ENCODE data around the gene VAPA.

DNA sequence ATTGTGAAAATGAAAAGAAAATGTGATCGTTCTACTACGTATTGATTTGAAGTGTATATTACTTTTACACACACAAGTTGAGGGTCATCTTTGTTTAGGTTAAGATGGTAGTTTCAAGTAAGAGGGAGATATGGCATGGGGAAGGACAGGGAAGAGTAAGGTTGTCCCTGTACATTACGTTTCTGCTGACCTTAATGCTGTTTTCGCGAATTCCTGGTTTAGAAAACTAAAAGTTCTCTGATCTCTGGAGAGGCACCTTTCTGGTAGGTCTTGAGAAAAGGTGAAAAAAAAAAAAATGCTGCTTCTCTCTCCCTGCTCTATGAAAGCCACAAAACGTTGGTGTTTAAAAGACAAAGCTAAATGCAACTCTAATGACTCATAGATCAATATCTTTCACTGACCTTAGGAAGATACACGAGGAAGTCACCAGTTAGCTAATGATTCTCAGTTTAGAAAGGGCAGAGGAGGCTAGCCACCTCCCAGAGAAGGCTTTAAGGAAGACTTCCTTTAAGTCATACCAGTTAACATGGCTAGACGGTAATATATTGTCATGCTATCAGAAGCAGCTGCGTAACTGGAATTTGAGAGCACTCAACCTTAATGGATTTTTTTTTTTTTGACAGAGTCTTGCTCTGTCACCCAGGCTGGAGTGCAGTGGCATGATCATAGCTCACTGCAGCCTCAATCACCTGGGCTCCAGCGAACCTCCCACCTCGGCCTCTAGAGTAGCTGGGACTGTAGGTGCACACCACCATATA lies 14.8 kb upstream of the VAPA start:
- TF ChIP-seq, protein P1, sequence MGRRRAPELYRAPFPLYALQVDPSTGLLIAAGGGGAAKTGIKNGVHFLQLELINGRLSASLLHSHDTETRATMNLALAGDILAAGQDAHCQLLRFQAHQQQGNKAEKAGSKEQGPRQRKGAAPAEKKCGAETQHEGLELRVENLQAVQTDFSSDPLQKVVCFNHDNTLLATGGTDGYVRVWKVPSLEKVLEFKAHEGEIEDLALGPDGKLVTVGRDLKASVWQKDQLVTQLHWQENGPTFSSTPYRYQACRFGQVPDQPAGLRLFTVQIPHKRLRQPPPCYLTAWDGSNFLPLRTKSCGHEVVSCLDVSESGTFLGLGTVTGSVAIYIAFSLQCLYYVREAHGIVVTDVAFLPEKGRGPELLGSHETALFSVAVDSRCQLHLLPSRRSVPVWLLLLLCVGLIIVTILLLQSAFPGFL (CRISPR knock-in tag; IDR thresholded peaks at IDR 0.05), result no peak
- TF ChIP-seq NCOA4 (IDR thresholded peaks at IDR 0.05; ENCODE audit: partially characterized antibody) (no peak), EZH2 (IDR thresholded peaks at IDR 0.05; ENCODE audit: borderline replicate concordance, low read depth, low read length) (no peak), POLR2A (conservative IDR thresholded peaks at IDR 0.05) (peak; percentile 69; the same call in 1 of the 2 replicates), PHB2 (IDR thresholded peaks at IDR 0.05; ENCODE audit: low read depth) (0 out of 2 replicates have a peak, but pooled peaks have one; percentile 14), HNRNPK (IDR thresholded peaks at IDR 0.05; ENCODE audit: low read depth, low read length, poor library complexity, severe bottlenecking) (no peak)
- TF ChIP-seq, protein P2, sequence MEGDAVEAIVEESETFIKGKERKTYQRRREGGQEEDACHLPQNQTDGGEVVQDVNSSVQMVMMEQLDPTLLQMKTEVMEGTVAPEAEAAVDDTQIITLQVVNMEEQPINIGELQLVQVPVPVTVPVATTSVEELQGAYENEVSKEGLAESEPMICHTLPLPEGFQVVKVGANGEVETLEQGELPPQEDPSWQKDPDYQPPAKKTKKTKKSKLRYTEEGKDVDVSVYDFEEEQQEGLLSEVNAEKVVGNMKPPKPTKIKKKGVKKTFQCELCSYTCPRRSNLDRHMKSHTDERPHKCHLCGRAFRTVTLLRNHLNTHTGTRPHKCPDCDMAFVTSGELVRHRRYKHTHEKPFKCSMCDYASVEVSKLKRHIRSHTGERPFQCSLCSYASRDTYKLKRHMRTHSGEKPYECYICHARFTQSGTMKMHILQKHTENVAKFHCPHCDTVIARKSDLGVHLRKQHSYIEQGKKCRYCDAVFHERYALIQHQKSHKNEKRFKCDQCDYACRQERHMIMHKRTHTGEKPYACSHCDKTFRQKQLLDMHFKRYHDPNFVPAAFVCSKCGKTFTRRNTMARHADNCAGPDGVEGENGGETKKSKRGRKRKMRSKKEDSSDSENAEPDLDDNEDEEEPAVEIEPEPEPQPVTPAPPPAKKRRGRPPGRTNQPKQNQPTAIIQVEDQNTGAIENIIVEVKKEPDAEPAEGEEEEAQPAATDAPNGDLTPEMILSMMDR (IDR thresholded peaks at IDR 0.05 in 2 of 3, conservative IDR thresholded peaks at IDR 0.05 in 1 of 3; ENCODE audit: insufficient read depth in 2 of 3, low read depth in 1 of 3, low read length in 3 of 3), result no peak; a peak in 1 of 6 replicates
- TF ChIP-seq, protein P3, sequence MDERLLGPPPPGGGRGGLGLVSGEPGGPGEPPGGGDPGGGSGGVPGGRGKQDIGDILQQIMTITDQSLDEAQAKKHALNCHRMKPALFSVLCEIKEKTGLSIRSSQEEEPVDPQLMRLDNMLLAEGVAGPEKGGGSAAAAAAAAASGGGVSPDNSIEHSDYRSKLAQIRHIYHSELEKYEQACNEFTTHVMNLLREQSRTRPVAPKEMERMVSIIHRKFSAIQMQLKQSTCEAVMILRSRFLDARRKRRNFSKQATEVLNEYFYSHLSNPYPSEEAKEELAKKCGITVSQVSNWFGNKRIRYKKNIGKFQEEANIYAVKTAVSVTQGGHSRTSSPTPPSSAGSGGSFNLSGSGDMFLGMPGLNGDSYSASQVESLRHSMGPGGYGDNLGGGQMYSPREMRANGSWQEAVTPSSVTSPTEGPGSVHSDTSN (CRISPR knock-in tag; IDR thresholded peaks at IDR 0.05; ENCODE audit: low read depth), result no peak
- TF ChIP-seq, protein P3 (tag; conservative IDR thresholded peaks at IDR 0.05; ENCODE audit: low read depth), result peak; percentile 83
- TF ChIP-seq, protein P4, sequence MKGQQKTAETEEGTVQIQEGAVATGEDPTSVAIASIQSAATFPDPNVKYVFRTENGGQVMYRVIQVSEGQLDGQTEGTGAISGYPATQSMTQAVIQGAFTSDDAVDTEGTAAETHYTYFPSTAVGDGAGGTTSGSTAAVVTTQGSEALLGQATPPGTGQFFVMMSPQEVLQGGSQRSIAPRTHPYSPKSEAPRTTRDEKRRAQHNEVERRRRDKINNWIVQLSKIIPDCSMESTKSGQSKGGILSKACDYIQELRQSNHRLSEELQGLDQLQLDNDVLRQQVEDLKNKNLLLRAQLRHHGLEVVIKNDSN (CRISPR knock-in tag; IDR thresholded peaks at IDR 0.05), result no peak
